Measurements from ENCODE around the gene HRH4.

DNA sequence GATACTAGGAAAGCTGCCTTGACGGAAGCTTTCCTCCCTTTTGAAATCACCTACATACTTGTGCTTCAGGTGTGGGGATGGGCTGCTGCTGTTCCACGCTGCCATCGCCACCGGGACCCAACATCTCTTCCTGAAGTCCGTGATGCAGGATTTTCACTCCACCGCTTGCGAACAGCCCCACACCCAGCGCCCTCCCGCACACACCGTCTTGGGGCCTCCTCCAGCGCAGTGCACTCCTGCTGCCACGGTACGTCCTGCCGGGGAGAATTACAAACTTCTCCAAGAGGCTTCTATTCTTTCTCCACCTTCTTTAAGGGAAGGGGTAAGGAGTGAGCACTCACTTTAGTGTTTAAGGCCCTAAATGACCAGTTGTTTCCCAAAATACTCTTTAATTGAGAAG is 58.2 kb downstream of the HRH4 start:
- no peak for TF ChIP-seq CTCF (conservative IDR thresholded peaks at IDR 0.05; ENCODE audit: low read depth, low read length)
- no peak for TF ChIP-seq EZH2 (IDR thresholded peaks at IDR 0.05; ENCODE audit: borderline replicate concordance, low read depth, low read length, poor library complexity, severe bottlenecking)

Measured in A673 (cell line).